Renal cortex interstitium (tissue), 3 donors: Measurements from ENCODE around the gene ETDB. TPM values are rescaled to one million over a fixed set of nuclear protein-coding genes. Genes with fewer than 3 reads are reported as not detected.

Source experiments
- polyA plus RNA-seq, 3 donors: library from polyadenylated mRNA; unstranded; fragments of 120-200 nt; gene quantifications; one replicate each; pipeline ENCODE4 v1.2.1, GENCODE V29; 2013; ENCODE audit not compliant: insufficient read length in 3 of 3

Gene ETDB
- polyA plus RNA-seq, 3 donors, result not detected

Other genes with a start within 250 kb of the ETDB start
- 10 to 100 TPM; 20.5 to 24.1 (median 21.6) TPM for gene MOSPD1, start 205.3 kb downstream of the ETDB start, polyA plus RNA-seq
- 10 to 100 TPM in 2 of 3 donors, 1 to 10 TPM in 1; 8.5 to 13.0 (median 10.3) TPM for gene SMIM10, start 129.5 kb downstream of the ETDB start, polyA plus RNA-seq
- gene RTL8B, start 98.0 kb downstream of the ETDB start, polyA plus RNA-seq, result 10 to 100 TPM; 18.9 to 25.9 (median 25.4) TPM
- gene RTL8C, start 88.2 kb downstream of the ETDB start, polyA plus RNA-seq, result 100 to 1,000 TPM; 164 to 184 (median 181) TPM
- 10 to 100 TPM; 82.7 to 97.2 (median 84.2) TPM for gene RTL8A, start 68.4 kb downstream of the ETDB start, polyA plus RNA-seq
- gene SMIM10L2B, start 21.8 kb downstream of the ETDB start, polyA plus RNA-seq, result 1 to 10 TPM; 5.9 to 7.7 (median 6.8) TPM
- gene CT55, start 50.9 kb upstream of the ETDB start, polyA plus RNA-seq, result under 1 TPM; 0.20 to 0.30 (median 0.20) TPM
- gene ETDA, start 131.5 kb upstream of the ETDB start, polyA plus RNA-seq, result not detected
- gene ETDC, start 189.0 kb upstream of the ETDB start, polyA plus RNA-seq, result not detected
- gene ZNF75D, start 223.6 kb upstream of the ETDB start, polyA plus RNA-seq, result 10 to 100 TPM; 17.7 to 21.2 (median 19.4) TPM
- gene ZNF449, start 224.3 kb upstream of the ETDB start, polyA plus RNA-seq, result 10 to 100 TPM; 11.6 to 14.9 (median 13.8) TPM